ENCODE measurements around the gene KCNT1.

The KCNT1 gene

DNA sequence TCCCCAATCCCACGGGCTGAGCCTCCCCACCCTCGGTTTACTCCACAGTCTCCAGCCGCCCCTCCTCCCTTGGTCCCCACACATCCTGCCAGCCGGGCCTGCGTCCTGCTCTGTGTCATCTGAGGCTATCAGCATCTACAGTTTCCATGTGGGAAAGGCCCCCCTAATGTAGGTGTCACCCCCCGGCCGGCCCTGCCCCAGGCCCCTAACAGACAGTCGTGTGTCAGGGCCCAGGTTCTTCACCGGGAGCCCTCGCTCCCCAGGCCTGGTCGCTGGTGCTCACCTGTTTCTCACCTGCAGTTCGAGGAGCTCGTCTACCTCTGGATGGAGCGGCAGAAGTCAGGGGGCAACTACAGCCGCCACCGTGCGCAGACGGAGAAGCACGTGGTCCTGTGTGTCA, 62.7 kb downstream of the KCNT1 start:
- TF ChIP-seq TAF1 (IDR thresholded peaks at IDR 0.05; ENCODE audit: borderline replicate concordance, insufficient read depth, low read length) (no peak), SIN3A (IDR thresholded peaks at IDR 0.05; ENCODE audit: borderline replicate concordance, insufficient read depth, low read length) (no peak), POLR2AphosphoS5 (IDR thresholded peaks at IDR 0.05; ENCODE audit: low read depth, low read length) (no peak), FOXP2 (optimal IDR thresholded peaks at IDR 0.05; ENCODE audit: borderline replicate concordance, extremely low read depth, extremely low read length, insufficient read depth) (no peak)
- TF ChIP-seq, protein P1, sequence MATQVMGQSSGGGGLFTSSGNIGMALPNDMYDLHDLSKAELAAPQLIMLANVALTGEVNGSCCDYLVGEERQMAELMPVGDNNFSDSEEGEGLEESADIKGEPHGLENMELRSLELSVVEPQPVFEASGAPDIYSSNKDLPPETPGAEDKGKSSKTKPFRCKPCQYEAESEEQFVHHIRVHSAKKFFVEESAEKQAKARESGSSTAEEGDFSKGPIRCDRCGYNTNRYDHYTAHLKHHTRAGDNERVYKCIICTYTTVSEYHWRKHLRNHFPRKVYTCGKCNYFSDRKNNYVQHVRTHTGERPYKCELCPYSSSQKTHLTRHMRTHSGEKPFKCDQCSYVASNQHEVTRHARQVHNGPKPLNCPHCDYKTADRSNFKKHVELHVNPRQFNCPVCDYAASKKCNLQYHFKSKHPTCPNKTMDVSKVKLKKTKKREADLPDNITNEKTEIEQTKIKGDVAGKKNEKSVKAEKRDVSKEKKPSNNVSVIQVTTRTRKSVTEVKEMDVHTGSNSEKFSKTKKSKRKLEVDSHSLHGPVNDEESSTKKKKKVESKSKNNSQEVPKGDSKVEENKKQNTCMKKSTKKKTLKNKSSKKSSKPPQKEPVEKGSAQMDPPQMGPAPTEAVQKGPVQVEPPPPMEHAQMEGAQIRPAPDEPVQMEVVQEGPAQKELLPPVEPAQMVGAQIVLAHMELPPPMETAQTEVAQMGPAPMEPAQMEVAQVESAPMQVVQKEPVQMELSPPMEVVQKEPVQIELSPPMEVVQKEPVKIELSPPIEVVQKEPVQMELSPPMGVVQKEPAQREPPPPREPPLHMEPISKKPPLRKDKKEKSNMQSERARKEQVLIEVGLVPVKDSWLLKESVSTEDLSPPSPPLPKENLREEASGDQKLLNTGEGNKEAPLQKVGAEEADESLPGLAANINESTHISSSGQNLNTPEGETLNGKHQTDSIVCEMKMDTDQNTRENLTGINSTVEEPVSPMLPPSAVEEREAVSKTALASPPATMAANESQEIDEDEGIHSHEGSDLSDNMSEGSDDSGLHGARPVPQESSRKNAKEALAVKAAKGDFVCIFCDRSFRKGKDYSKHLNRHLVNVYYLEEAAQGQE (IDR thresholded peaks at IDR 0.05; ENCODE audit: insufficient read depth in 1 of 2, low read depth in 2 of 2, low read length in 2 of 2), result no peak

DNA sequence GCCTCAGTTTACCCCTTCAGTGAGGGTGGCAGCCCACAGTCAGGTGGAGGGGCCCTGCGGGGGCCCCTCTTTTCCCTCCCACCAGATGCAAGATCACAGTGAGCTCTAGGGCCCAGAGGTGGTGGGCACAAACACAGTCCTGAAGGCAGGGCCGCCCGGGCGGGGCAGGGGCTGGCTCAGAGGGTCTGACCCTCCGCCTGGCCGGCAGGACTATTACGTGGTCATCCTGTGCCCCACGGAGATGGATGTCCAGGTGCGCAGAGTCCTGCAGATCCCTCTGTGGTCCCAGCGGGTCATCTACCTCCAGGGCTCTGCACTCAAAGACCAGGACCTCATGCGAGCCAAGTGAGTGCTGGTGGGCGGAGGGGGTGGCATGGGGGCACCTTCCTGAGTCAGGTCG, 63.4 kb downstream of the KCNT1 start:
- TF ChIP-seq SIN3A (IDR thresholded peaks at IDR 0.05; ENCODE audit: borderline replicate concordance, insufficient read depth, low read length), result no peak
- TF ChIP-seq POLR2AphosphoS5 (IDR thresholded peaks at IDR 0.05; ENCODE audit: low read depth, low read length), result no peak
- TF ChIP-seq TAF1 (IDR thresholded peaks at IDR 0.05; ENCODE audit: borderline replicate concordance, insufficient read depth, low read length), result no peak
- no peak for TF ChIP-seq FOXP2 (optimal IDR thresholded peaks at IDR 0.05; ENCODE audit: borderline replicate concordance, extremely low read depth, extremely low read length, insufficient read depth)
- TF ChIP-seq, protein P1 (IDR thresholded peaks at IDR 0.05; ENCODE audit: insufficient read depth in 1 of 2, low read depth in 2 of 2, low read length in 2 of 2), result no peak

DNA sequence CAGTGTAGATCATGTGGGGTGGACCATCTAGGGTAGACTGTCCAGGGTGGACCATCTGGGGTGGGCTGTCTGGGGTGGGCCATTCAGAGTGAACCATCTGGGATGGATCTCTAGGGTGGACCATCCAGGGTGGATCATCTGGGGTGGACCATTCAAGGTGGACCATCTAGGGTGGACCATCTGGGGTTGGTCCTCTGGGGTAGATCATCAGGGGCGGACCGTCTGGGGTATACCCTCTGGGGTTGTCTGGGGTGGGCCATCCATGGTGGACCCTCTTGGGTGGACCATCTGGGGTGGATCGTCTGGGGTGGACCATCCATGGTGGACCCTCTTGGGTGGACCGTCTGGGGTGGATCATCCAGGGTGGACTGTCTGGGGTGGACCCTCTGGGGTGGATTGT, 64.3 kb downstream of the KCNT1 start:
- TF ChIP-seq TAF1 (IDR thresholded peaks at IDR 0.05; ENCODE audit: borderline replicate concordance, insufficient read depth, low read length), result no peak
- TF ChIP-seq FOXP2 (optimal IDR thresholded peaks at IDR 0.05; ENCODE audit: borderline replicate concordance, extremely low read depth, extremely low read length, insufficient read depth), result no peak
- TF ChIP-seq, protein P1 (IDR thresholded peaks at IDR 0.05; ENCODE audit: insufficient read depth in 1 of 2, low read depth in 2 of 2, low read length in 2 of 2), result no peak
- TF ChIP-seq POLR2AphosphoS5 (IDR thresholded peaks at IDR 0.05; ENCODE audit: low read depth, low read length), result no peak
- no peak for TF ChIP-seq SIN3A (IDR thresholded peaks at IDR 0.05; ENCODE audit: borderline replicate concordance, insufficient read depth, low read length)

DNA sequence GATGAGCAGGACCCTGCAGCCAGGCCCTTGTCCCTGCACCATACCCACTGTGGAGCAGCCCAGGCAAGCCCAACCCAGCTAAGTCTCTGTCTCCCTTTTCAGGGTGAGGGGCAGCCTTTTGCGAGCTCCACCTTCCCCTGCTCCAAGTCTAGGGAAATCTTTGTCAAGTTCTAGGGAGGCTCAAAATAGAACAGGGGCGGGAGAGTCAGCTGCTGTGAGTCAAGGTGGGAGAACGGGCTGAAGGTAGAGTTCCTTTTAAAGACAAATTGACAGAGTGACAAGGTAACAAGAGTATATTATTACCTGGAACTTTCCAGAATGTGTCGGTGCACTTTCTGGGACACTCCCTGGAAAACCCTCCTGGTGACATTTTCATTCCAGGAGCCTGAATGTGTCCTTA, 64.7 kb downstream of the KCNT1 start:
- TF ChIP-seq TAF1 (IDR thresholded peaks at IDR 0.05; ENCODE audit: borderline replicate concordance, insufficient read depth, low read length) (no peak), SIN3A (IDR thresholded peaks at IDR 0.05; ENCODE audit: borderline replicate concordance, insufficient read depth, low read length) (no peak), POLR2AphosphoS5 (IDR thresholded peaks at IDR 0.05; ENCODE audit: low read depth, low read length) (no peak), FOXP2 (optimal IDR thresholded peaks at IDR 0.05; ENCODE audit: borderline replicate concordance, extremely low read depth, extremely low read length, insufficient read depth) (no peak)
- TF ChIP-seq, protein P1 (IDR thresholded peaks at IDR 0.05; ENCODE audit: insufficient read depth in 1 of 2, low read depth in 2 of 2, low read length in 2 of 2), result no peak

Measured in PFSK-1 (cell line).